Lower leg skin (tissue), 3 donors: ENCODE results near the gene INPP5F.

Experiments used
- POLR2A ChIP-seq, 2 donors: fragments of 450-650 bp; IDR thresholded peaks; one replicate each; pipeline ENCODE4 v1.6.1; 2016 to 2017; ENCODE audit warnings: antibody characterized with exemption in 2 of 2, mild to moderate bottlenecking in 1 of 2, moderate library complexity in 1 of 2
- TF ChIP-seq, protein P1 (sequence below), 3 donors: fragments of 450-650 bp; IDR thresholded peaks; one replicate each; pipeline ENCODE4 v1.5.1; 2016; ENCODE audit warnings: antibody characterized with exemption in 3 of 3, mild to moderate bottlenecking in 3 of 3, moderate library complexity in 2 of 3

GRCh38 chr10:119815671-119816070 is 89.8 kb downstream of the INPP5F start:
- TF ChIP-seq, protein P1, sequence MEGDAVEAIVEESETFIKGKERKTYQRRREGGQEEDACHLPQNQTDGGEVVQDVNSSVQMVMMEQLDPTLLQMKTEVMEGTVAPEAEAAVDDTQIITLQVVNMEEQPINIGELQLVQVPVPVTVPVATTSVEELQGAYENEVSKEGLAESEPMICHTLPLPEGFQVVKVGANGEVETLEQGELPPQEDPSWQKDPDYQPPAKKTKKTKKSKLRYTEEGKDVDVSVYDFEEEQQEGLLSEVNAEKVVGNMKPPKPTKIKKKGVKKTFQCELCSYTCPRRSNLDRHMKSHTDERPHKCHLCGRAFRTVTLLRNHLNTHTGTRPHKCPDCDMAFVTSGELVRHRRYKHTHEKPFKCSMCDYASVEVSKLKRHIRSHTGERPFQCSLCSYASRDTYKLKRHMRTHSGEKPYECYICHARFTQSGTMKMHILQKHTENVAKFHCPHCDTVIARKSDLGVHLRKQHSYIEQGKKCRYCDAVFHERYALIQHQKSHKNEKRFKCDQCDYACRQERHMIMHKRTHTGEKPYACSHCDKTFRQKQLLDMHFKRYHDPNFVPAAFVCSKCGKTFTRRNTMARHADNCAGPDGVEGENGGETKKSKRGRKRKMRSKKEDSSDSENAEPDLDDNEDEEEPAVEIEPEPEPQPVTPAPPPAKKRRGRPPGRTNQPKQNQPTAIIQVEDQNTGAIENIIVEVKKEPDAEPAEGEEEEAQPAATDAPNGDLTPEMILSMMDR (IDR thresholded peaks at IDR 0.05), result no peak
- TF ChIP-seq POLR2A (IDR thresholded peaks at IDR 0.05), result no peak
